GM12878 (cell line): ENCODE results near the gene SCNN1B. TPM values are rescaled to one million over a fixed set of nuclear protein-coding genes. Genes with fewer than 3 reads are reported as not detected.

Experiments used
- ATF7 ChIP-seq: fragments of 450-650 bp; IDR thresholded peaks from 2 replicates; pipeline ENCODE4 v1.6.1; 2016; ENCODE audit warnings: low read depth, mild to moderate bottlenecking
- CEBPB ChIP-seq, 2 experiments: fragments of 150-350 bp in 1 of 2; IDR thresholded peaks; 2 replicates each; pipeline ENCODE4 v1.6.1; 2012 to 2014; ENCODE audit warnings: low read depth in 2 of 2, low read length in 2 of 2, borderline replicate concordance in 1 of 2, inconsistent platforms in 1 of 2
- CHD2 ChIP-seq: IDR thresholded peaks from 2 replicates; pipeline ENCODE4 v1.6.1; 2011; ENCODE audit warnings: low read depth, low read length, improper control_type of control experiment, borderline replicate concordance
- CHD4 ChIP-seq: fragments of 200-600 bp; sonication (generic); IDR thresholded peaks from 2 replicates; pipeline ENCODE4 v1.6.1; 2016; ENCODE audit warnings: mild to moderate bottlenecking
- DPF2 ChIP-seq: fragments of 450-650 bp; IDR thresholded peaks from 2 replicates; pipeline ENCODE4 v1.6.1; 2017; ENCODE audit warnings: mild to moderate bottlenecking
- ESRRA ChIP-seq: IDR thresholded peaks from 2 replicates; pipeline ENCODE4 v1.6.1; 2012; ENCODE audit warnings: mild to moderate bottlenecking, low read length, improper control_type of control experiment
- IKZF2 ChIP-seq, 2 experiments: fragments of 450-650 bp; IDR thresholded peaks; 2 replicates each; pipeline ENCODE4 v1.6.1; 2017; ENCODE audit warnings: mild to moderate bottlenecking in 2 of 2, moderate library complexity in 2 of 2
- LARP7 ChIP-seq: fragments of 450-650 bp; IDR thresholded peaks from 2 replicates; pipeline ENCODE4 v1.6.1; 2017; ENCODE audit warnings: mild to moderate bottlenecking
- MEF2B ChIP-seq: fragments of 450-650 bp; IDR thresholded peaks from 2 replicates; pipeline ENCODE4 v1.6.1; 2018; ENCODE audit warnings: mild to moderate bottlenecking, moderate library complexity; ENCODE audit not compliant: partially characterized antibody, poor library complexity, severe bottlenecking
- NBN ChIP-seq: fragments of 450-650 bp; IDR thresholded peaks from 2 replicates; pipeline ENCODE4 v1.6.1; 2016
- NR2F1 ChIP-seq: fragments of 450-650 bp; conservative IDR thresholded peaks from 2 replicates; pipeline ENCODE4 v1.6.1; 2017; ENCODE audit warnings: mild to moderate bottlenecking
- PML ChIP-seq: IDR thresholded peaks from 2 replicates; pipeline ENCODE4 v1.6.1; 2012; ENCODE audit warnings: low read length, inconsistent platforms
- POU2F2 ChIP-seq: IDR thresholded peaks from 3 replicates; pipeline ENCODE4 v1.6.1; 2011; ENCODE audit warnings: low read depth, mild to moderate bottlenecking, low read length, borderline replicate concordance
- ZNF217 ChIP-seq: fragments of 450-650 bp; IDR thresholded peaks from 2 replicates; pipeline ENCODE4 v1.6.1; 2017; ENCODE audit warnings: antibody characterized with exemption, mild to moderate bottlenecking
- polyA plus RNA-seq, 11 experiments: library from polyadenylated mRNA; depleted of rRNA in 4 of 11; unstranded in 6 of 11; stranded (reverse) in 5 of 11; fragments of >200 nt; fragmentation: Nextera tagmentation in 4 of 11; fragmentation: Illumina TruSeq in 1 of 11; extraction: Ambion mirVana in 4 of 11; extraction: Trizol in 1 of 11; gene quantifications; 1 replicate in 1 of 11; 2 replicates in 10 of 11; pipeline versions ENCODE4 v1.2.1 to v1.2.3, GENCODE V29; 2011 to 2016; ENCODE audit warnings: inconsistent platforms in 2 of 11, missing spikeins in 2 of 11, low read depth in 1 of 11
- total RNA-seq, 4 experiments: library from RNA; depleted of rRNA in 3 of 4; stranded (reverse); fragments of >200 nt in 3 of 4; fragmentation: Illumina TruSeq in 1 of 4; extraction: Trizol in 1 of 4; gene quantifications; 2 replicates each; pipeline versions ENCODE4 v1.2.1 to v1.2.3, GENCODE V29; 2013 to 2021
- TF ChIP-seq, protein P1 (sequence below): fragments of 150-350 bp; IDR thresholded peaks from 2 replicates; pipeline ENCODE4 v1.6.1; 2016; ENCODE audit warnings: low read depth, low read length
- TF ChIP-seq, protein P2 (sequence below): IDR thresholded peaks from 2 replicates; pipeline ENCODE4 v1.6.1; 2011; ENCODE audit warnings: low read depth, low read length, improper control_type of control experiment, borderline replicate concordance
- TF ChIP-seq, protein P3 (sequence below): fragments of 450-650 bp; IDR thresholded peaks from 2 replicates; pipeline ENCODE4 v1.6.1; 2016; ENCODE audit warnings: mild to moderate bottlenecking
- TF ChIP-seq, protein P4 (sequence below): fragments of 450-650 bp; IDR thresholded peaks from 2 replicates; pipeline ENCODE4 v1.6.1; 2017; ENCODE audit warnings: mild to moderate bottlenecking, moderate library complexity
- TF ChIP-seq, protein P5 (sequence below): IDR thresholded peaks from 2 replicates; pipeline ENCODE4 v1.6.1; 2011; ENCODE audit warnings: mild to moderate bottlenecking, low read depth, low read length, moderate library complexity; ENCODE audit not compliant: insufficient replicate concordance

Gene SCNN1B
- total and polyA plus RNA-seq, 10 of the 15 experiments (the other 5 are each of a cell fraction or from before 2014, with no cell fraction given), result 0.28 to 1.5 (median 0.64) TPM

DNA sequence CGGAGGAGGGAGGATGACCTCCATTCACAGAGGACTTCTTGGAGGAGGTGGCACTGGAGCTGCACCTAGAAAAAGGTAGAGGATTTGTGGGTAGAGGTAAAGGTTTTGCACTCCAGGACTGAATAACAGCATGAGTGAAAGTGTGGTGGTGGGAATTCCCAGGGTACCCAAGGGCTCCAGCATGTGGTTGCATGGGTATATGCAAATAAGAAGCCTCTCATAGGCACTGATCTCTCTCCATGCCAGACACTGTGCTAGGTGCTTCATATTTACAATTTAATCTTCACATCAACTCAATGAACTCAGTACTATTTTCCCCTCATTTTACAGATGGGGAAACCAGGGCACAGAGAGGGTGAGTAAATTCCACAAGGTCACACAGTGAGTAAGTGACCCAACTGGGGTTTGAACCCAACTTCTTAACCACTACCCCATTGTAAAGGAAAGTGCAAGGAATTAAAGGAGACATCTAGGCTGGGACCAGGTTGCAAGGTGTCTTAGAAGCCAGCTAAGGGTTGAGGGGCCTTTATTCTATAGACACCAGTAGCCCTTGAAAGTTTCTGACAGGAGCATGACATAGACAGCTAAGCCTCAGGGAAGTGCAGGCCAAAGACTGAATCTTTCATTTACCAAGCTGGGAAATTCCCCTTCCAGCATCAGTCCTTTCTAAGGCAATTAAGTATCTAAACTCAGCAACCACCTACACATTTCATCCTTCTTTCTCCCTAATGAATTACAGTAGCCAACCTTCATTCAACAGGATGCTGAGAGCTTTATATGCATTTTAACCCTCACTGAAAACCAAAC lies 21.3 kb downstream of the SCNN1B start (continued):
- TF ChIP-seq, protein P1, sequence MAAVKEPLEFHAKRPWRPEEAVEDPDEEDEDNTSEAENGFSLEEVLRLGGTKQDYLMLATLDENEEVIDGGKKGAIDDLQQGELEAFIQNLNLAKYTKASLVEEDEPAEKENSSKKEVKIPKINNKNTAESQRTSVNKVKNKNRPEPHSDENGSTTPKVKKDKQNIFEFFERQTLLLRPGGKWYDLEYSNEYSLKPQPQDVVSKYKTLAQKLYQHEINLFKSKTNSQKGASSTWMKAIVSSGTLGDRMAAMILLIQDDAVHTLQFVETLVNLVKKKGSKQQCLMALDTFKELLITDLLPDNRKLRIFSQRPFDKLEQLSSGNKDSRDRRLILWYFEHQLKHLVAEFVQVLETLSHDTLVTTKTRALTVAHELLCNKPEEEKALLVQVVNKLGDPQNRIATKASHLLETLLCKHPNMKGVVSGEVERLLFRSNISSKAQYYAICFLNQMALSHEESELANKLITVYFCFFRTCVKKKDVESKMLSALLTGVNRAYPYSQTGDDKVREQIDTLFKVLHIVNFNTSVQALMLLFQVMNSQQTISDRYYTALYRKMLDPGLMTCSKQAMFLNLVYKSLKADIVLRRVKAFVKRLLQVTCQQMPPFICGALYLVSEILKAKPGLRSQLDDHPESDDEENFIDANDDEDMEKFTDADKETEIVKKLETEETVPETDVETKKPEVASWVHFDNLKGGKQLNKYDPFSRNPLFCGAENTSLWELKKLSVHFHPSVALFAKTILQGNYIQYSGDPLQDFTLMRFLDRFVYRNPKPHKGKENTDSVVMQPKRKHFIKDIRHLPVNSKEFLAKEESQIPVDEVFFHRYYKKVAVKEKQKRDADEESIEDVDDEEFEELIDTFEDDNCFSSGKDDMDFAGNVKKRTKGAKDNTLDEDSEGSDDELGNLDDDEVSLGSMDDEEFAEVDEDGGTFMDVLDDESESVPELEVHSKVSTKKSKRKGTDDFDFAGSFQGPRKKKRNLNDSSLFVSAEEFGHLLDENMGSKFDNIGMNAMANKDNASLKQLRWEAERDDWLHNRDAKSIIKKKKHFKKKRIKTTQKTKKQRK, result no peak
- TF ChIP-seq DPF2, result no peak
- no peak for TF ChIP-seq NR2F1
- TF ChIP-seq LARP7, result no peak
- TF ChIP-seq, protein P2, sequence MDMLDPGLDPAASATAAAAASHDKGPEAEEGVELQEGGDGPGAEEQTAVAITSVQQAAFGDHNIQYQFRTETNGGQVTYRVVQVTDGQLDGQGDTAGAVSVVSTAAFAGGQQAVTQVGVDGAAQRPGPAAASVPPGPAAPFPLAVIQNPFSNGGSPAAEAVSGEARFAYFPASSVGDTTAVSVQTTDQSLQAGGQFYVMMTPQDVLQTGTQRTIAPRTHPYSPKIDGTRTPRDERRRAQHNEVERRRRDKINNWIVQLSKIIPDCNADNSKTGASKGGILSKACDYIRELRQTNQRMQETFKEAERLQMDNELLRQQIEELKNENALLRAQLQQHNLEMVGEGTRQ, result no peak
- TF ChIP-seq ZNF217, result peak; percentile 91
- TF ChIP-seq PML, result no peak
- peak; percentile 86 to 88; a peak in 3 of 4 replicates for TF ChIP-seq IKZF2 (IDR thresholded peaks at IDR 0.05)
- peak; percentile 56; the same call in 1 of the 2 replicates for TF ChIP-seq NBN
- TF ChIP-seq ATF7, result peak; percentile 68
- peak; percentile 90 for TF ChIP-seq MEF2B
- TF ChIP-seq, protein P3, sequence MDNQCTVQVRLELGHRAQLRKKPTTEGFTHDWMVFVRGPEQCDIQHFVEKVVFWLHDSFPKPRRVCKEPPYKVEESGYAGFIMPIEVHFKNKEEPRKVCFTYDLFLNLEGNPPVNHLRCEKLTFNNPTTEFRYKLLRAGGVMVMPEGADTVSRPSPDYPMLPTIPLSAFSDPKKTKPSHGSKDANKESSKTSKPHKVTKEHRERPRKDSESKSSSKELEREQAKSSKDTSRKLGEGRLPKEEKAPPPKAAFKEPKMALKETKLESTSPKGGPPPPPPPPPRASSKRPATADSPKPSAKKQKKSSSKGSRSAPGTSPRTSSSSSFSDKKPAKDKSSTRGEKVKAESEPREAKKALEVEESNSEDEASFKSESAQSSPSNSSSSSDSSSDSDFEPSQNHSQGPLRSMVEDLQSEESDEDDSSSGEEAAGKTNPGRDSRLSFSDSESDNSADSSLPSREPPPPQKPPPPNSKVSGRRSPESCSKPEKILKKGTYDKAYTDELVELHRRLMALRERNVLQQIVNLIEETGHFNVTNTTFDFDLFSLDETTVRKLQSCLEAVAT, result peak; percentile 10; the same call in 1 of the 2 replicates
- TF ChIP-seq CHD4, result no peak
- peak; percentile 53; the same call in 2 of the 3 replicates for TF ChIP-seq POU2F2
- TF ChIP-seq CHD2, result no peak
- TF ChIP-seq, protein P4, sequence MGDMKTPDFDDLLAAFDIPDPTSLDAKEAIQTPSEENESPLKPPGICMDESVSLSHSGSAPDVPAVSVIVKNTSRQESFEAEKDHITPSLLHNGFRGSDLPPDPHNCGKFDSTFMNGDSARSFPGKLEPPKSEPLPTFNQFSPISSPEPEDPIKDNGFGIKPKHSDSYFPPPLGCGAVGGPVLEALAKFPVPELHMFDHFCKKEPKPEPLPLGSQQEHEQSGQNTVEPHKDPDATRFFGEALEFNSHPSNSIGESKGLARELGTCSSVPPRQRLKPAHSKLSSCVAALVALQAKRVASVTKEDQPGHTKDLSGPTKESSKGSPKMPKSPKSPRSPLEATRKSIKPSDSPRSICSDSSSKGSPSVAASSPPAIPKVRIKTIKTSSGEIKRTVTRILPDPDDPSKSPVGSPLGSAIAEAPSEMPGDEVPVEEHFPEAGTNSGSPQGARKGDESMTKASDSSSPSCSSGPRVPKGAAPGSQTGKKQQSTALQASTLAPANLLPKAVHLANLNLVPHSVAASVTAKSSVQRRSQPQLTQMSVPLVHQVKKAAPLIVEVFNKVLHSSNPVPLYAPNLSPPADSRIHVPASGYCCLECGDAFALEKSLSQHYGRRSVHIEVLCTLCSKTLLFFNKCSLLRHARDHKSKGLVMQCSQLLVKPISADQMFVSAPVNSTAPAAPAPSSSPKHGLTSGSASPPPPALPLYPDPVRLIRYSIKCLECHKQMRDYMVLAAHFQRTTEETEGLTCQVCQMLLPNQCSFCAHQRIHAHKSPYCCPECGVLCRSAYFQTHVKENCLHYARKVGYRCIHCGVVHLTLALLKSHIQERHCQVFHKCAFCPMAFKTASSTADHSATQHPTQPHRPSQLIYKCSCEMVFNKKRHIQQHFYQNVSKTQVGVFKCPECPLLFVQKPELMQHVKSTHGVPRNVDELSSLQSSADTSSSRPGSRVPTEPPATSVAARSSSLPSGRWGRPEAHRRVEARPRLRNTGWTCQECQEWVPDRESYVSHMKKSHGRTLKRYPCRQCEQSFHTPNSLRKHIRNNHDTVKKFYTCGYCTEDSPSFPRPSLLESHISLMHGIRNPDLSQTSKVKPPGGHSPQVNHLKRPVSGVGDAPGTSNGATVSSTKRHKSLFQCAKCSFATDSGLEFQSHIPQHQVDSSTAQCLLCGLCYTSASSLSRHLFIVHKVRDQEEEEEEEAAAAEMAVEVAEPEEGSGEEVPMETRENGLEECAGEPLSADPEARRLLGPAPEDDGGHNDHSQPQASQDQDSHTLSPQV, result no peak
- TF ChIP-seq, protein P5, sequence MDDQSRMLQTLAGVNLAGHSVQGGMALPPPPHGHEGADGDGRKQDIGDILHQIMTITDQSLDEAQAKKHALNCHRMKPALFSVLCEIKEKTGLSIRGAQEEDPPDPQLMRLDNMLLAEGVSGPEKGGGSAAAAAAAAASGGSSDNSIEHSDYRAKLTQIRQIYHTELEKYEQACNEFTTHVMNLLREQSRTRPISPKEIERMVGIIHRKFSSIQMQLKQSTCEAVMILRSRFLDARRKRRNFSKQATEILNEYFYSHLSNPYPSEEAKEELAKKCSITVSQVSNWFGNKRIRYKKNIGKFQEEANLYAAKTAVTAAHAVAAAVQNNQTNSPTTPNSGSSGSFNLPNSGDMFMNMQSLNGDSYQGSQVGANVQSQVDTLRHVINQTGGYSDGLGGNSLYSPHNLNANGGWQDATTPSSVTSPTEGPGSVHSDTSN, result no peak
- no peak for TF ChIP-seq ESRRA
- no peak for TF ChIP-seq CEBPB (IDR thresholded peaks at IDR 0.05; ENCODE audit: borderline replicate concordance in 1 of 2, low read depth in 2 of 2, low read length in 2 of 2)
